ENCODE measurements around the gene RAPGEF1.

RAPGEF1 gene

GRCh38 chr9:131776036-131776435, 36.2 kb upstream of the RAPGEF1 start:
- TF ChIP-seq REST (IDR thresholded peaks at IDR 0.05; ENCODE audit: low read depth) (no peak), MAX (IDR thresholded peaks at IDR 0.05) (no peak), CREB1 (IDR thresholded peaks at IDR 0.05; ENCODE audit: low read depth) (no peak), EGR1 (IDR thresholded peaks at IDR 0.05) (no peak), NFIC (IDR thresholded peaks at IDR 0.05) (no peak), TAF1 (IDR thresholded peaks at IDR 0.05; ENCODE audit: low read depth) (no peak), FOXM1 (IDR thresholded peaks at IDR 0.05; ENCODE audit: borderline replicate concordance, low read depth) (no peak), YY1 (IDR thresholded peaks at IDR 0.05; ENCODE audit: low read depth) (no peak), TEAD4 (IDR thresholded peaks at IDR 0.05) (no peak), CEBPB (IDR thresholded peaks at IDR 0.05) (no peak), RAD21 (IDR thresholded peaks at IDR 0.05; ENCODE audit: low read depth) (no peak), EP300 (IDR thresholded peaks at IDR 0.05; ENCODE audit: borderline replicate concordance) (no peak), USF1 (IDR thresholded peaks at IDR 0.05) (no peak), TCF12 (IDR thresholded peaks at IDR 0.05; ENCODE audit: low read depth) (no peak), ZBTB7A (IDR thresholded peaks at IDR 0.05; ENCODE audit: low read depth) (no peak)

- no peak for TF ChIP-seq USF1 (IDR thresholded peaks at IDR 0.05)
- no peak for TF ChIP-seq CREB1 (IDR thresholded peaks at IDR 0.05; ENCODE audit: low read depth)
- TF ChIP-seq CEBPB (IDR thresholded peaks at IDR 0.05), result no peak
- TF ChIP-seq RAD21 (IDR thresholded peaks at IDR 0.05; ENCODE audit: low read depth), result no peak
- no peak for TF ChIP-seq TCF12 (IDR thresholded peaks at IDR 0.05; ENCODE audit: low read depth)
- TF ChIP-seq ZBTB7A (IDR thresholded peaks at IDR 0.05; ENCODE audit: low read depth), result no peak
- no peak for TF ChIP-seq YY1 (IDR thresholded peaks at IDR 0.05; ENCODE audit: low read depth)
- no peak for TF ChIP-seq REST (IDR thresholded peaks at IDR 0.05; ENCODE audit: low read depth)
- no peak for TF ChIP-seq FOXM1 (IDR thresholded peaks at IDR 0.05; ENCODE audit: borderline replicate concordance, low read depth)
- TF ChIP-seq TAF1 (IDR thresholded peaks at IDR 0.05; ENCODE audit: low read depth), result no peak
- TF ChIP-seq EP300 (IDR thresholded peaks at IDR 0.05; ENCODE audit: borderline replicate concordance), result no peak
Measured at GRCh38 chr9:131774636-131775035, 34.8 kb upstream of the RAPGEF1 start.

- TF ChIP-seq NFIC (IDR thresholded peaks at IDR 0.05) (no peak), USF1 (IDR thresholded peaks at IDR 0.05) (peak; percentile 60), TAF1 (IDR thresholded peaks at IDR 0.05; ENCODE audit: low read depth) (no peak), RAD21 (IDR thresholded peaks at IDR 0.05; ENCODE audit: low read depth) (no peak), REST (IDR thresholded peaks at IDR 0.05; ENCODE audit: low read depth) (peak; percentile 92), ZBTB7A (IDR thresholded peaks at IDR 0.05; ENCODE audit: low read depth) (no peak), YY1 (IDR thresholded peaks at IDR 0.05; ENCODE audit: low read depth) (no peak), EP300 (IDR thresholded peaks at IDR 0.05; ENCODE audit: borderline replicate concordance) (no peak), TEAD4 (IDR thresholded peaks at IDR 0.05) (no peak), TCF12 (IDR thresholded peaks at IDR 0.05; ENCODE audit: low read depth) (no peak), MAX (IDR thresholded peaks at IDR 0.05) (no peak)
Measured at GRCh38 chr9:131773911-131774379, 34.1 kb upstream of the RAPGEF1 start.

- no peak for TF ChIP-seq USF1 (IDR thresholded peaks at IDR 0.05)
- no peak for TF ChIP-seq CEBPB (IDR thresholded peaks at IDR 0.05)
- no peak for TF ChIP-seq TEAD4 (IDR thresholded peaks at IDR 0.05)
- no peak for TF ChIP-seq MAX (IDR thresholded peaks at IDR 0.05)
- TF ChIP-seq EGR1 (IDR thresholded peaks at IDR 0.05), result no peak
- TF ChIP-seq ZBTB7A (IDR thresholded peaks at IDR 0.05; ENCODE audit: low read depth), result no peak
- TF ChIP-seq CREB1 (IDR thresholded peaks at IDR 0.05; ENCODE audit: low read depth), result no peak
- TF ChIP-seq FOXM1 (IDR thresholded peaks at IDR 0.05; ENCODE audit: borderline replicate concordance, low read depth), result no peak
- no peak for TF ChIP-seq EP300 (IDR thresholded peaks at IDR 0.05; ENCODE audit: borderline replicate concordance)
- no peak for TF ChIP-seq YY1 (IDR thresholded peaks at IDR 0.05; ENCODE audit: low read depth)
- no peak for TF ChIP-seq REST (IDR thresholded peaks at IDR 0.05; ENCODE audit: low read depth)
- no peak for TF ChIP-seq NFIC (IDR thresholded peaks at IDR 0.05)
Measured at GRCh38 chr9:131772940-131773339, 33.1 kb upstream of the RAPGEF1 start.
